Osteoblast (primary cell): Measurements from ENCODE around the gene GNGT2. TPM values are rescaled to one million over a fixed set of nuclear protein-coding genes. Genes with fewer than 3 reads are reported as not detected.
"Not testable (repeated sequence)": the region's sequence is repeated elsewhere in the genome, so short reads cannot be mapped to it uniquely, and the experiment has no call there.

Experiments
- DNase-seq: peaks from one replicate; pipeline ENCODE4 v3.0.0; 2011; ENCODE audit warnings: low spot score, mixed read lengths; ENCODE audit not compliant: insufficient read length; ENCODE audit errors: missing footprints
- H2AFZ ChIP-seq: 2 replicates; pipeline ENCODE4 v1.6.0; 2011; ENCODE audit warnings: mild to moderate bottlenecking, low read length
- H3K27ac ChIP-seq: 2 replicates; pipeline ENCODE4 v1.5.1; 2011; ENCODE audit warnings: mild to moderate bottlenecking, low read depth, low read length, moderate library complexity
- H3K27me3 ChIP-seq: 2 replicates; pipeline ENCODE4 v1.6.0; 2012; ENCODE audit warnings: mild to moderate bottlenecking, control low read depth, inconsistent platforms, low read length, moderate library complexity; ENCODE audit not compliant: insufficient read depth
- H3K36me3 ChIP-seq: 2 replicates; pipeline ENCODE4 v1.5.1; 2011; ENCODE audit warnings: mild to moderate bottlenecking, low read length, control low read depth, moderate library complexity; ENCODE audit not compliant: insufficient read depth
- H3K4me1 ChIP-seq: 2 replicates; pipeline ENCODE4 v1.5.1; 2011; ENCODE audit warnings: mild to moderate bottlenecking, low read length, control low read depth, moderate library complexity; ENCODE audit not compliant: insufficient read depth
- H3K4me2 ChIP-seq: 2 replicates; pipeline ENCODE4 v1.6.0; 2011; ENCODE audit warnings: mild to moderate bottlenecking, low read length; ENCODE audit not compliant: insufficient read depth
- H3K4me3 ChIP-seq: fragments of 200-600 bp; sonication (generic); 3 replicates; pipeline ENCODE4 v1.5.1; 2012; ENCODE audit warnings: mild to moderate bottlenecking, low read length, inconsistent platforms; ENCODE audit not compliant: insufficient read depth
- H3K79me2 ChIP-seq: 2 replicates; pipeline ENCODE4 v1.6.0; 2012; ENCODE audit warnings: mild to moderate bottlenecking, low read length, control low read depth, inconsistent platforms; ENCODE audit not compliant: insufficient read depth
- H3K9me3 ChIP-seq: 2 replicates; pipeline ENCODE4 v1.5.1; 2011; ENCODE audit warnings: low read depth, low read length, control low read depth
- H4K20me1 ChIP-seq: 2 replicates; pipeline ENCODE4 v1.6.0; 2012; ENCODE audit warnings: mild to moderate bottlenecking, low read length, control low read depth; ENCODE audit not compliant: insufficient read depth
- CTCF ChIP-seq: IDR thresholded peaks from 2 replicates; pipeline ENCODE4 v1.5.1; 2011; ENCODE audit warnings: mild to moderate bottlenecking, low read depth, low read length, moderate library complexity; ENCODE audit errors: extremely low read depth
- total RNA-seq: library from RNA; depleted of rRNA; stranded (reverse); fragments of >200 nt; gene quantifications from 2 replicates; pipeline ENCODE4 v1.2.3, GENCODE V29; 2012

The GNGT2 gene
- total RNA-seq, 1 donor: not detected

- no peak for TF ChIP-seq CTCF
- Histone ChIP-seq H3K36me3 (no peaks in the 10 kb centered on the region), H4K20me1 (no peaks in the 10 kb centered on the region), H3K79me2 (no peaks in the 10 kb centered on the region), H2AFZ (no peak overlapping the region), H3K27ac (no peak overlapping the region), H3K4me3 (no peak overlapping the region), H3K4me2 (no peak overlapping the region), H3K4me1 (no peaks in the 10 kb centered on the region), H3K9me3 (peaks cover 3% of the 10 kb centered on the region), H3K27me3 (no peaks in the 10 kb centered on the region)
- no peak for DNase-seq
These were observed 29.3 kb downstream of the GNGT2 start for GRCh38 chr17:49180998-49181635.

GRCh38 chr17:49180303-49180702 lies 30.1 kb downstream of the GNGT2 start:
- Histone ChIP-seq H3K27me3 (no peaks in the 10 kb centered on the region), H4K20me1 (no peaks in the 10 kb centered on the region), H3K36me3 (no peaks in the 10 kb centered on the region), H3K4me1 (no peaks in the 10 kb centered on the region), H2AFZ (no peak overlapping the region), H3K27ac (no peak overlapping the region), H3K4me3 (no peak overlapping the region), H3K4me2 (no peak overlapping the region), H3K79me2 (no peaks in the 10 kb centered on the region), H3K9me3 (peaks cover 7% of the 10 kb centered on the region)
- peak; percentile 92 for DNase-seq
- peak; percentile 98 for TF ChIP-seq CTCF

GRCh38 chr17:49175978-49176377 lies 34.4 kb downstream of the GNGT2 start:
- not testable (repeated sequence) for H3K9me3 ChIP-seq, H3K27me3 ChIP-seq, DNase-seq

GRCh38 chr17:49170711-49171110 lies 39.7 kb downstream of the GNGT2 start:
- H4K20me1 ChIP-seq, H3K79me2 ChIP-seq, DNase-seq, H3K4me2 ChIP-seq, H3K27ac ChIP-seq, H3K36me3 ChIP-seq, H2AFZ ChIP-seq, H3K9me3 ChIP-seq, H3K4me1 ChIP-seq, H3K4me3 ChIP-seq: not testable (repeated sequence)
- H3K27me3 ChIP-seq: peaks cover 42% of the 10 kb centered on the region

More at GRCh38 chr17:49175978-49176377, 34.4 kb downstream of the GNGT2 start:
- not testable (repeated sequence) for H3K4me2 ChIP-seq, H3K79me2 ChIP-seq, H3K4me3 ChIP-seq, H3K27ac ChIP-seq, H4K20me1 ChIP-seq, H3K36me3 ChIP-seq, H2AFZ ChIP-seq, H3K4me1 ChIP-seq

GRCh38 chr17:49170216-49170615 lies 40.2 kb downstream of the GNGT2 start:
- H3K4me3 ChIP-seq: no peak overlapping the region
- H4K20me1 ChIP-seq: no peaks in the 10 kb centered on the region
- no peak for TF ChIP-seq CTCF
- H3K4me1 ChIP-seq: no peaks in the 10 kb centered on the region
- H3K79me2 ChIP-seq: no peaks in the 10 kb centered on the region
- H3K4me2 ChIP-seq: no peak overlapping the region
- H3K9me3 ChIP-seq: no peaks in the 10 kb centered on the region
- no peak overlapping the region for H3K27ac ChIP-seq
- peaks cover 47% of the 10 kb centered on the region for H3K27me3 ChIP-seq
- H3K36me3 ChIP-seq: no peaks in the 10 kb centered on the region
- no peak for DNase-seq
- H2AFZ ChIP-seq: no peak overlapping the region
